HFFc6 (cell line): ENCODE measurements around the gene EIF2A. TPM values are rescaled to one million over a fixed set of nuclear protein-coding genes. Genes with fewer than 3 reads are reported as not detected.
"Not testable (repeated sequence)": the region's sequence is repeated elsewhere in the genome, so short reads cannot be mapped to it uniquely, and the experiment has no call there.

Source experiments
- DNase-seq: peaks from one replicate; pipeline ENCODE4 v3.0.0-alpha.2; 2018
- H3K27ac Mint-ChIP-seq: 2 replicates; pipeline ENCODE4 v1.8.0; 2020; ENCODE audit warnings: mild to moderate bottlenecking, mixed read lengths
- H3K27me3 Mint-ChIP-seq: 2 replicates; pipeline ENCODE4 v1.8.0; 2021; ENCODE audit warnings: mild to moderate bottlenecking, moderate library complexity, mixed read lengths; ENCODE audit not compliant: insufficient read depth
- H3K36me3 Mint-ChIP-seq: 2 replicates; pipeline ENCODE4 v1.8.0; 2021; ENCODE audit warnings: low read depth, mixed read lengths
- H3K4me1 Mint-ChIP-seq: 2 replicates; pipeline ENCODE4 v1.8.0; 2020; ENCODE audit warnings: low read depth, mixed read lengths
- H3K4me3 Mint-ChIP-seq: 2 replicates; pipeline ENCODE4 v1.8.0; 2020; ENCODE audit warnings: mild to moderate bottlenecking, moderate library complexity, mixed read lengths
- H3K9me3 Mint-ChIP-seq: 2 replicates; pipeline ENCODE4 v1.8.0; 2020; ENCODE audit warnings: mild to moderate bottlenecking, mixed read lengths
- total RNA-seq, 6 experiments: library from RNA; stranded (reverse); fragmentation: NEBNext Ultra II Directional; extraction: Animal tissue kit (Norgen Biotek cat#: 25700); gene quantifications; 2 replicates in 1 of 6; 3 replicates in 5 of 6; pipeline ENCODE4 v1.2.3, GENCODE V29; 2021
- TF ChIP-seq, protein P1 (sequence below): fragments of 200-600 bp; sonication (generic); IDR thresholded peaks from 2 replicates; pipeline ENCODE4 v1.5.0; 2021; ENCODE audit warnings: antibody characterized with exemption, mild to moderate bottlenecking

The EIF2A gene
- total RNA-seq, 6 experiments from 2014 or later = 69.6 to 85.9 (median 75.0) TPM

DNA sequence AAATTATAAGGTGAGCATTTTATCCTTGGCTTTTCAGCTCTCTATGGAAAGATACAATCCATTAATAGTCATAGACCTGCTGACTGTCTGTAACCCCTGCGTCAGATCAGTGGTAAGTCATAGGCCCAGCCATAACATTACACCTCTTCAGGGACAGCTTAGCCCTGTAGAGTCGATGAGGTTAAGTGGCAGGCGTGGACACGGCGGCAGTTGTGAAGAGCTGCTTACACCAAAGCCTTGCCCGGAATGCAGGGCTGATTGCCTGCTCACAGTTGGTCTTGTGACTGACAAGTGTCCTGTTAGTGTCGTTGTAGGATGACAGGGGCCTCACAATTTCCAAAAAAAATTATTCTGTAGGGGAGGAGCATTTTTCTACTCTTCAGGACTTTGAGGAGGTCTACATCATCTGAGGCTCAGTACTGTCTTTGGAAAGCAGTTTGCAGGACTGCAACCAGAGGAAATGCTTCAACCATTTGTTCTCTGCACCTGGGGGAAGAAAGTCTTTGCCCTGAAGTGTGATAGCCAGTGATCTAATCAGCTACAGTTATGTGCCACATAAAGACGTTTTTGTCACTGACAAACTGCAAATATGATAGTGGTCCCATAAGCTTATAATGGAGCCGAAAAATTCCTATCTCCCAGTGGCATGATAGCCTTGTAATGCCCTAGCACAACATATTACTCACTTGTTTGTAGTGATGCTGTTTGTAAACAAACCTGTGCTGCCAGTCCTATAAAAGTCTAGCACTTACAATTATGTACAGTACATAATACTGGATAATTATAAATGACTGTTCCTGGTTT lies 41.6 kb downstream of the EIF2A start:
- Mint-ChIP-seq H3K9me3 (no peaks in the 10 kb centered on the region), H3K27ac (no peak overlapping the region), H3K4me3 (no peak overlapping the region), H3K36me3 (no peaks in the 10 kb centered on the region; the same call in 1 of the 2 replicates), H3K4me1 (peaks cover 8% of the 10 kb centered on the region; the same call in 1 of the 2 replicates), H3K27me3 (peaks cover 2% of the 10 kb centered on the region; the same call in 1 of the 2 replicates)
- TF ChIP-seq, protein P1, sequence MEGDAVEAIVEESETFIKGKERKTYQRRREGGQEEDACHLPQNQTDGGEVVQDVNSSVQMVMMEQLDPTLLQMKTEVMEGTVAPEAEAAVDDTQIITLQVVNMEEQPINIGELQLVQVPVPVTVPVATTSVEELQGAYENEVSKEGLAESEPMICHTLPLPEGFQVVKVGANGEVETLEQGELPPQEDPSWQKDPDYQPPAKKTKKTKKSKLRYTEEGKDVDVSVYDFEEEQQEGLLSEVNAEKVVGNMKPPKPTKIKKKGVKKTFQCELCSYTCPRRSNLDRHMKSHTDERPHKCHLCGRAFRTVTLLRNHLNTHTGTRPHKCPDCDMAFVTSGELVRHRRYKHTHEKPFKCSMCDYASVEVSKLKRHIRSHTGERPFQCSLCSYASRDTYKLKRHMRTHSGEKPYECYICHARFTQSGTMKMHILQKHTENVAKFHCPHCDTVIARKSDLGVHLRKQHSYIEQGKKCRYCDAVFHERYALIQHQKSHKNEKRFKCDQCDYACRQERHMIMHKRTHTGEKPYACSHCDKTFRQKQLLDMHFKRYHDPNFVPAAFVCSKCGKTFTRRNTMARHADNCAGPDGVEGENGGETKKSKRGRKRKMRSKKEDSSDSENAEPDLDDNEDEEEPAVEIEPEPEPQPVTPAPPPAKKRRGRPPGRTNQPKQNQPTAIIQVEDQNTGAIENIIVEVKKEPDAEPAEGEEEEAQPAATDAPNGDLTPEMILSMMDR = no peak
- no peak for DNase-seq

GRCh38 chr3:150589759-150590158 lies 43.2 kb downstream of the EIF2A start:
- Mint-ChIP-seq H3K4me1 (peaks cover 8% of the 10 kb centered on the region; the same call in 1 of the 2 replicates), H3K9me3 (no peaks in the 10 kb centered on the region), H3K36me3 (no peaks in the 10 kb centered on the region; the same call in 1 of the 2 replicates), H3K4me3 (no peak overlapping the region), H3K27ac (no peak overlapping the region), H3K27me3 (peaks cover 3% of the 10 kb centered on the region; the same call in 1 of the 2 replicates)
- TF ChIP-seq, protein P1 = no peak
- no peak for DNase-seq

- peaks cover 3% of the 10 kb centered on the region; the same call in 1 of the 2 replicates for H3K27me3 Mint-ChIP-seq
- H3K27ac Mint-ChIP-seq = no peak overlapping the region
- peaks cover 21% of the 10 kb centered on the region for H3K4me1 Mint-ChIP-seq
- H3K4me3 Mint-ChIP-seq = no peak overlapping the region
- TF ChIP-seq, protein P1 = no peak
- no peaks in the 10 kb centered on the region for H3K36me3 Mint-ChIP-seq
- DNase-seq = no peak
- no peaks in the 10 kb centered on the region for H3K9me3 Mint-ChIP-seq
These were observed 47.6 kb downstream of the EIF2A start for GRCh38 chr3:150594150-150594549.

DNA sequence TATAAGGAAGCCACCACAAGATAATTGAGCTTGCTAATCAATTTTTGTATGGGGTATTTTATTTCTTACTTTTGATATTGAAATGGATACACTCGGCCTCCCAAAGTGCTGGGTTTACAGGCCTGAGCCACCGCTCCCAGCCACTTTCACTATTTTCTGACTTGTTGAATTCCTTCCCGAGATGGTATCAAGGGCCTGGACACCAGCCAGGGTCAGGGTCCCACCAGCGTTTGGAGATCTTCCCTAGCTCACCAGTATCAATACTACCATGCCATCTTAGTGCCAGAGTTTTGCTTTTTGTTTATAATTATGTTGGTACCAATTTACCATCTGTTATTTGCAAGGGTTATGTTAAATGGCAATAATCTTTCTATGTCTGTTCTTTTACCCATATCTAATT lies 51.1 kb downstream of the EIF2A start:
- Mint-ChIP-seq H3K27ac (no peak overlapping the region), H3K4me3 (no peak overlapping the region)

DNA sequence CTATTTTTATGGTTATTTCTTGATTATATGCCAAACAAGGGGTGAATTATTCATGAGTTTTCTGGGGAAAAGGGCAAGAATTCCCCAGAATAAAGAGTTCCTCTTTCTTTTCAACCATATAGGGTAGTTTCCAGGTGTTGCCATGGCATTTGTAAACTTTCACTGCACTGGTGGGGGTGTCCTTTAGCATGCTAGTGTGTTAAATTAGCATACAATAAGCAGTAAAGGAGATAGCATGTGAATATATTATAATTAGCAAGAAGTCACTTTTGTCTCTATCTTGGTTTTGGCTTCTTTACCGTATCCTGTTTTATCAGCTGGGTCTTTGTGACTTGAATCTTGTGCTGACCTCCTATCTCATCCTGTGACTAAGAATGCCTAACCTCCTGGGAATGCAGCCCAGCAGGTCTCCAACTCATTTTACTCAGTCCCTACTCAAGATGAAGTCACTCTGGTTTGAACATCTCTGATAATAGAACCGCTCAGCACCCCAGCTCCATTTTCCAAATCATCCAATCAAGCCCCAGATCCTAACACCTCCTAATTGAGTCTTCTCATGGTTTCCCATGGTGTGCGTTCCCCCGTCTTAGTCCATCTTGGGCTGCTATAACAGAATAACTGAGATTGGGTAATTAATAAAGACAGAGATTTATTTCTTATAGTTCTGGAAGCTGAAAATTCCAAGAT lies 53.2 kb downstream of the EIF2A start:
- Mint-ChIP-seq H3K4me1 (peaks cover 45% of the 10 kb centered on the region), H3K9me3 (no peaks in the 10 kb centered on the region), H3K36me3 (peaks cover 5% of the 10 kb centered on the region; the same call in 1 of the 2 replicates), H3K4me3 (peak overlapping the region; percentile 60), H3K27me3 (no peaks in the 10 kb centered on the region; the same call in 1 of the 2 replicates), H3K27ac (peak overlapping the region; percentile 86)
- peak; percentile 79 for DNase-seq
- TF ChIP-seq, protein P1 = no peak

More for the DNA sequence above, 51.1 kb downstream of the EIF2A start:
- no peak for DNase-seq
- TF ChIP-seq, protein P1 = no peak
- Mint-ChIP-seq H3K4me1 (peaks cover 45% of the 10 kb centered on the region), H3K9me3 (no peaks in the 10 kb centered on the region), H3K36me3 (peaks cover 5% of the 10 kb centered on the region; the same call in 1 of the 2 replicates), H3K27me3 (0 out of 2 replicates have a peak, but pooled peaks cover 1% of the 10 kb centered on the region)

DNA sequence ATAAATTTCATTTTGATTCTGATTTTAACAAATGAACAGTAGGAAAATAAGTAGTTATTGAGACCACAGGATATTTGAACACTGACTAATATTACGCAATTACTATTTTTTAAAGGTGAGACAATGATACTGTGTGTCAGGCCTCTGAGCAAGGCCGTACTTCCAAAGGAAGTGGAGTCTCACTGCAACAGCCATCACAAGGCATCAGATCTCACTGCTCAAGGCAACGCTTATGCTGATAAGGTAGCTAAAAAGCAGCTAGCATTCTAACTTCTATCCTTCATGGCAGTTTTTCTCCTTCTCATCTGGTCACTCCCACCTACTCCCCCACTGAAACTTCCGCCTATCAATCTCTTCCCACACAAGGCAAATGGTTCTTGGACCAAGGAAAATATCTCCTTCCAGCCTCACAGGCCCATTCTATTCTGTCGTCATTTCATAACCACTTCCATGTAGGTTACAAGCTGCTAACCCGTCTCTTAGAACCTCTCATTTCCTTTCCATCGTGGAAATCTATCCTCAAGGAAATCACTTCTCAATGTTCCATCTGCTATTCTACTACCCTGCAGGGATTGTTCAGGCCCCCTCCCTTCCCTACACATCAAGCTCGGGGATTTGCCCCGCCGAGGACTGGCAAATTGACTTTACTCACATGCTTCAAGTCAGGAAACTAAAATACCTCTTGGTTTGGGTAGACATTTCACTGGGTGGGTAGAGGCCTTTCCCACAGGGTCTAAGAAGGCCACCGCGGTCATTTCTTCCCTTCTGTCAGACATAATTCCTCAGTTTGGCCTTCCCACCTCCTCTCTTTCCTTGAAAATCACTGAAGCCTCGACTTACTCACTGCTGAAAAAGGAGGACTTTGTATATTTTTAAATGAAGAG lies 54.3 kb downstream of the EIF2A start:
- not testable (repeated sequence) for H3K9me3 Mint-ChIP-seq

More for the DNA sequence above, 54.3 kb downstream of the EIF2A start:
- H3K36me3 Mint-ChIP-seq, DNase-seq, H3K27me3 Mint-ChIP-seq: not testable (repeated sequence)
- peak overlapping the region; percentile 86 for H3K27ac Mint-ChIP-seq
- peaks cover 56% of the 10 kb centered on the region for H3K4me1 Mint-ChIP-seq
- peak overlapping the region; percentile 94; the same call in 1 of the 2 replicates for H3K4me3 Mint-ChIP-seq
